ENCODE data around the gene UQCRC1.

UQCRC1 gene

GRCh38 chr3:48637305-48637704 lies 27.9 kb upstream of the UQCRC1 start:
- TF ChIP-seq TEAD4 (IDR thresholded peaks at IDR 0.05): no peak
- no peak for TF ChIP-seq CEBPB (IDR thresholded peaks at IDR 0.05)
- no peak for TF ChIP-seq EP300 (IDR thresholded peaks at IDR 0.05; ENCODE audit: borderline replicate concordance)
- no peak for TF ChIP-seq USF1 (IDR thresholded peaks at IDR 0.05)
- TF ChIP-seq EGR1 (IDR thresholded peaks at IDR 0.05): no peak
- TF ChIP-seq NFIC (IDR thresholded peaks at IDR 0.05): no peak
- TF ChIP-seq YY1 (IDR thresholded peaks at IDR 0.05; ENCODE audit: low read depth): no peak
- no peak for TF ChIP-seq TCF12 (IDR thresholded peaks at IDR 0.05; ENCODE audit: low read depth)
- no peak for TF ChIP-seq MAX (IDR thresholded peaks at IDR 0.05)
- no peak for TF ChIP-seq RAD21 (IDR thresholded peaks at IDR 0.05; ENCODE audit: low read depth)
- no peak for TF ChIP-seq FOXM1 (IDR thresholded peaks at IDR 0.05; ENCODE audit: borderline replicate concordance, low read depth)
- TF ChIP-seq ZBTB7A (IDR thresholded peaks at IDR 0.05; ENCODE audit: low read depth): no peak
- TF ChIP-seq CREB1 (IDR thresholded peaks at IDR 0.05; ENCODE audit: low read depth): no peak
- TF ChIP-seq TAF1 (IDR thresholded peaks at IDR 0.05; ENCODE audit: low read depth): no peak
- no peak for TF ChIP-seq REST (IDR thresholded peaks at IDR 0.05; ENCODE audit: low read depth)

- TF ChIP-seq EP300 (IDR thresholded peaks at IDR 0.05; ENCODE audit: borderline replicate concordance): no peak
- no peak for TF ChIP-seq FOXM1 (IDR thresholded peaks at IDR 0.05; ENCODE audit: borderline replicate concordance, low read depth)
- TF ChIP-seq YY1 (IDR thresholded peaks at IDR 0.05; ENCODE audit: low read depth): no peak
- no peak for TF ChIP-seq RAD21 (IDR thresholded peaks at IDR 0.05; ENCODE audit: low read depth)
- TF ChIP-seq REST (IDR thresholded peaks at IDR 0.05; ENCODE audit: low read depth): no peak
- no peak for TF ChIP-seq CEBPB (IDR thresholded peaks at IDR 0.05)
- no peak for TF ChIP-seq EGR1 (IDR thresholded peaks at IDR 0.05)
- TF ChIP-seq TCF12 (IDR thresholded peaks at IDR 0.05; ENCODE audit: low read depth): no peak
- no peak for TF ChIP-seq NFIC (IDR thresholded peaks at IDR 0.05)
- no peak for TF ChIP-seq TEAD4 (IDR thresholded peaks at IDR 0.05)
- TF ChIP-seq MAX (IDR thresholded peaks at IDR 0.05): no peak
- TF ChIP-seq CREB1 (IDR thresholded peaks at IDR 0.05; ENCODE audit: low read depth): no peak
- no peak for TF ChIP-seq TAF1 (IDR thresholded peaks at IDR 0.05; ENCODE audit: low read depth)
- TF ChIP-seq ZBTB7A (IDR thresholded peaks at IDR 0.05; ENCODE audit: low read depth): no peak
- TF ChIP-seq USF1 (IDR thresholded peaks at IDR 0.05): no peak
These were observed 26.8 kb upstream of the UQCRC1 start for GRCh38 chr3:48636149-48636655.

GRCh38 chr3:48635222-48636021 lies 26.0 kb upstream of the UQCRC1 start, which contains the start of gene SLC26A6:
Gene SLC26A6 (minus strand): TSS chr3:48635461. CDS start chr3:48635393, 68 bp downstream.
- TF ChIP-seq TCF12 (IDR thresholded peaks at IDR 0.05; ENCODE audit: low read depth) (0 out of 2 replicates have a peak, but pooled peaks have one; percentile 21), NFIC (IDR thresholded peaks at IDR 0.05) (no peak; the same call in 1 of the 2 replicates), RAD21 (IDR thresholded peaks at IDR 0.05; ENCODE audit: low read depth) (peak; percentile 37; the same call in 1 of the 2 replicates), USF1 (IDR thresholded peaks at IDR 0.05) (no peak), CEBPB (IDR thresholded peaks at IDR 0.05) (no peak), TEAD4 (IDR thresholded peaks at IDR 0.05) (no peak), TAF1 (IDR thresholded peaks at IDR 0.05; ENCODE audit: low read depth) (peak; percentile 83), EGR1 (IDR thresholded peaks at IDR 0.05) (no peak), MAX (IDR thresholded peaks at IDR 0.05) (peak; percentile 64), FOXM1 (IDR thresholded peaks at IDR 0.05; ENCODE audit: borderline replicate concordance, low read depth) (no peak), CREB1 (IDR thresholded peaks at IDR 0.05; ENCODE audit: low read depth) (peak; percentile 9; the same call in 1 of the 2 replicates)

- TF ChIP-seq EGR1 (IDR thresholded peaks at IDR 0.05): no peak
- no peak for TF ChIP-seq MAX (IDR thresholded peaks at IDR 0.05)
- TF ChIP-seq YY1 (IDR thresholded peaks at IDR 0.05; ENCODE audit: low read depth): no peak
- no peak for TF ChIP-seq EP300 (IDR thresholded peaks at IDR 0.05; ENCODE audit: borderline replicate concordance)
- TF ChIP-seq REST (IDR thresholded peaks at IDR 0.05; ENCODE audit: low read depth): no peak
- TF ChIP-seq RAD21 (IDR thresholded peaks at IDR 0.05; ENCODE audit: low read depth): no peak
- no peak for TF ChIP-seq CEBPB (IDR thresholded peaks at IDR 0.05)
- TF ChIP-seq FOXM1 (IDR thresholded peaks at IDR 0.05; ENCODE audit: borderline replicate concordance, low read depth): no peak
- TF ChIP-seq TAF1 (IDR thresholded peaks at IDR 0.05; ENCODE audit: low read depth): no peak; the same call in 1 of the 2 replicates
- TF ChIP-seq NFIC (IDR thresholded peaks at IDR 0.05): no peak
- peak; percentile 74 for TF ChIP-seq ZBTB7A (IDR thresholded peaks at IDR 0.05; ENCODE audit: low read depth)
- TF ChIP-seq TCF12 (IDR thresholded peaks at IDR 0.05; ENCODE audit: low read depth): 0 out of 2 replicates have a peak, but pooled peaks have one; percentile 8
- no peak for TF ChIP-seq USF1 (IDR thresholded peaks at IDR 0.05)
- no peak for TF ChIP-seq TEAD4 (IDR thresholded peaks at IDR 0.05)
- no peak for TF ChIP-seq CREB1 (IDR thresholded peaks at IDR 0.05; ENCODE audit: low read depth)
These were observed 25.3 kb upstream of the UQCRC1 start for GRCh38 chr3:48634661-48635221.

All from Ishikawa (cell line).